NCI-H510A (cell line): ENCODE data around the gene MAPK14.
"Not testable (repeated sequence)": the region's sequence is repeated elsewhere in the genome, so short reads cannot be mapped to it uniquely, and the experiment has no call there.

ENCODE experiments used
- DNase-seq: peaks from one replicate; lab custom pipeline; 2025; lab: John Stamatoyannopoulos, UW

MAPK14 gene

GRCh38 chr6:36123270-36124139 is 95.9 kb downstream of the MAPK14 start:
- peak; percentile 72 for DNase-seq

- DNase-seq = not testable (repeated sequence)
These were observed 96.7 kb downstream of the MAPK14 start for GRCh38 chr6:36124346-36124745.

GRCh38 chr6:36124881-36125280 is 97.3 kb downstream of the MAPK14 start:
- DNase-seq = peak; percentile 7

GRCh38 chr6:36125575-36125974 is 98.0 kb downstream of the MAPK14 start:
- no peak for DNase-seq

- no peak for DNase-seq
These were observed 98.5 kb downstream of the MAPK14 start for GRCh38 chr6:36126121-36126520.

GRCh38 chr6:36126553-36127458 is 99.2 kb downstream of the MAPK14 start:
- DNase-seq = no peak

- no peak for DNase-seq
These were observed 99.9 kb downstream of the MAPK14 start for GRCh38 chr6:36127462-36128016.

- DNase-seq = no peak
These were observed 100.5 kb downstream of the MAPK14 start for GRCh38 chr6:36128073-36128472.

GRCh38 chr6:36128793-36129192 is 101.2 kb downstream of the MAPK14 start:
- no peak for DNase-seq

GRCh38 chr6:36129334-36129733 is 101.7 kb downstream of the MAPK14 start:
- not testable (repeated sequence) for DNase-seq

- DNase-seq = peak; percentile 82
These were observed 102.5 kb downstream of the MAPK14 start, which contains the start of gene MAPK13 for GRCh38 chr6:36129941-36130666. Gene MAPK13, plus strand, starts transcription at chr6:36130513. Its CDS starts 70 bp downstream, at chr6:36130583.

- peak; percentile 91 for DNase-seq
These were observed 103.3 kb downstream of the MAPK14 start for GRCh38 chr6:36130667-36131510.

- peak; percentile 91 for DNase-seq
These were observed 104.1 kb downstream of the MAPK14 start for GRCh38 chr6:36131511-36132245.

- no peak for DNase-seq
These were observed 104.8 kb downstream of the MAPK14 start for GRCh38 chr6:36132246-36132895.

GRCh38 chr6:36133148-36133547 is 105.5 kb downstream of the MAPK14 start:
- no peak for DNase-seq

- DNase-seq = no peak
These were observed 106.3 kb downstream of the MAPK14 start for GRCh38 chr6:36133912-36134311.

GRCh38 chr6:36135053-36135731 is 107.6 kb downstream of the MAPK14 start:
- no peak for DNase-seq

GRCh38 chr6:36136034-36136433 is 108.4 kb downstream of the MAPK14 start:
- DNase-seq = no peak

- no peak for DNase-seq
These were observed 108.9 kb downstream of the MAPK14 start for GRCh38 chr6:36136551-36136950.
